NCI-H2171 (cell line): ENCODE measurements around the gene KLF12.

ENCODE experiments used
- DNase-seq: peaks from one replicate; lab custom pipeline; 2025; lab: John Stamatoyannopoulos, UW

The KLF12 gene

GRCh38 chr13:74134221-74134776, at the start of gene KLF12:
TSS of gene KLF12 (minus strand) at chr13:74134404.
- DNase-seq = peak; percentile 94

- no peak for DNase-seq
These were observed 48.3 kb upstream of the KLF12 start for GRCh38 chr13:74182491-74182890.

DNA sequence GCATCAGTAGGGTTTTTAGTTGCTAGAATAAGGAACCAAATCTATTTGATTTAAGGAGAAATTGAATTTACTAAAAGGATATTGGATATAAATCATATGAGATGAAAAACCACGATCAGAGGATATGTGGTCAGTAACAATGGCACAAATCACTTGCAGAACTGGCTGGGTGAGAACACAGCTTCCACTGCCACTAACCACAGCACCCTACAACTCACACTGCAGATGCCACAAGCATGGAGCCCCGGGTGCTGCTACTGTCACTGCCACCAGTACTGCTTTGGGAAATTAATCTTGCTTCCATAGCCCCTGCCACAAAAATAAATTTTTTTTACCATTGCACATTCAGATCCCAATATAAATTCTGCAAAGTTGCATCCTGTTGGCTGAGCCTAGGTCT, 40.6 kb upstream of the KLF12 start:
- no peak for DNase-seq

GRCh38 chr13:74173822-74174221, 39.6 kb upstream of the KLF12 start:
- DNase-seq = no peak

GRCh38 chr13:74171641-74172040, 37.4 kb upstream of the KLF12 start:
- no peak for DNase-seq

DNA sequence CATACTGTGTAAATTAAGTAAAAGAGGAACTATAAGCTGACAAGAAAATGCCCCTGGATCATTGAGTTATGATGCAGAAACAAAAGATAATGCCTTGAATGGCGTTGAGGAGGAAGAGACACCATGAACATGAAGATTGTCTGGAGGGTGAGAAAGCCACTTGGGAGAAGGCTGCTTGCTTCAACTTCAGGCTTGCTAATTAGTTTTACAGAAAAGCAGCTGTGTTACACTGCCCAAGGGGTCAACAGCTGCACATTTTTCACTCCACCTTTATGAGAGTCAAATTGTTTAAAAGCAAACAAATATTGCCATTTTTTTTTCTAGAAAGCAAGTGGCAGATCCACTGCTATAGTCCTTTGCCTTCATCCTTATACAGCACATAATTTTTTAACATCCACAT, 35.5 kb upstream of the KLF12 start:
- DNase-seq = no peak

GRCh38 chr13:74168263-74168675, 34.1 kb upstream of the KLF12 start:
- DNase-seq = no peak

- no peak for DNase-seq
These were observed 32.2 kb upstream of the KLF12 start for GRCh38 chr13:74166261-74167004.

DNA sequence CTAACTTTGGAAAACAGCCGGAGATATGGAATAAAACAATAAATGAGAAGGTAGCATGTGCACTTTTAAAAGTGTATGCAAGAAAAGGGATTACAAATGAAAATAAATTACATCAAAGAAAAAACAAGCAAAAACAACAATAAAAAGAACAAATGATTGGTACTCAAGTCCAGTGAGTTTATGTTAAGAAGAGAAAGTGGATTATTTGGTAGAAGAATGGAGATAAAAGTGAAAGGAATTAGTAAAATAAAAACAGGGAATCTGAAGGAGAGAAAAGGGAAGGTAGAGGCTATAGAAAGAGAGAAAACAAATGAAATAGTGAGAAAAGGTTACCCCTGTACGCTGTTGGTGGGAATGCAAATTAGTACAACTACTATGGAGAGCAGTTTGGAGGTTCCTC, 28.6 kb upstream of the KLF12 start:
- no peak for DNase-seq

- no peak for DNase-seq
These were observed 27.9 kb upstream of the KLF12 start for GRCh38 chr13:74162135-74162534.

GRCh38 chr13:74158571-74159352, 24.6 kb upstream of the KLF12 start:
- DNase-seq = no peak

GRCh38 chr13:74158028-74158427, 23.8 kb upstream of the KLF12 start:
- DNase-seq = no peak

- no peak for DNase-seq
These were observed 20.8 kb upstream of the KLF12 start for GRCh38 chr13:74154981-74155380.

GRCh38 chr13:74153316-74153715, 19.1 kb upstream of the KLF12 start:
- no peak for DNase-seq

DNA sequence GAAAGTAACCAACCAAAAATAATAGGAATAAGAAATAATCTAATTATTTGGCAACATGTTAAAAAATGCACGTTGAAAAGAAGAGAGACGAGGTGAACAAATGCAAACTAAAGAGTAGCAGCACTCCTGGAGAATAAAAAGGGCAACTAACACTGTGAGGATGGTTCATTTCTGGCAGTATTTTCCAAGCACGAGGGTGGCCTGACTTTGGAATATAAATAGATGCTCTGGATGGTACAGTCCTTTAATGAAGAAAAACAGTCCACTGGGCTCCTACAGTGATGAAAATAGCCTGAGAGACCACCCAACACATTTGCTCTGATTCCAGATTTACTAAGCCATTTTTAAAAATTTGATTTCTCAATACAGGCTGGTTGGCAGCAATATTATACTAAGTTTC, 17.7 kb upstream of the KLF12 start:
- no peak for DNase-seq

- no peak for DNase-seq
These were observed 14.1 kb upstream of the KLF12 start for GRCh38 chr13:74148352-74148751.

GRCh38 chr13:74145249-74145975, 11.2 kb upstream of the KLF12 start:
- DNase-seq = peak; percentile 75

DNA sequence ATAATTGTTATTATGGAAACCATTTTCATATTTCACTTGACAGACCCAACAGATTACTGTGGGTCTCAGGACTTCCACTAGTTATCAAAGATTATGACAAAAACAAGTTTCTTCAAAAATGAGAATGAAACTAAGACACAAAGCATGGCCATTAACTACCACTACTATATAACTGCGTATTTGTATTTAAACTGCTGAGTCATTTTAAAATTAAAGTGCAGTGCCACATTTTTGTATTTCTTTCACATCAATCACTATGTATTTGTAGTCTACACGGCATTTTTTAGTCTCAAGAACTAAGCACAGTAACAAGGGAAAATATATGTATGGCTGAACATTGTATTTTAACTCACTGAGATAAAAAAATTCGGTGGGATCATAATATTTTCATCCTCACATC, 10.1 kb upstream of the KLF12 start:
- DNase-seq = no peak

- DNase-seq = no peak
These were observed 8.1 kb upstream of the KLF12 start for GRCh38 chr13:74142257-74142656.

- no peak for DNase-seq
These were observed 4.0 kb upstream of the KLF12 start for GRCh38 chr13:74138241-74138640.

GRCh38 chr13:74136084-74136658, 2.0 kb upstream of the KLF12 start:
- DNase-seq = peak; percentile 21
